Measurements from ENCODE around the gene MEGF8.

DNA sequence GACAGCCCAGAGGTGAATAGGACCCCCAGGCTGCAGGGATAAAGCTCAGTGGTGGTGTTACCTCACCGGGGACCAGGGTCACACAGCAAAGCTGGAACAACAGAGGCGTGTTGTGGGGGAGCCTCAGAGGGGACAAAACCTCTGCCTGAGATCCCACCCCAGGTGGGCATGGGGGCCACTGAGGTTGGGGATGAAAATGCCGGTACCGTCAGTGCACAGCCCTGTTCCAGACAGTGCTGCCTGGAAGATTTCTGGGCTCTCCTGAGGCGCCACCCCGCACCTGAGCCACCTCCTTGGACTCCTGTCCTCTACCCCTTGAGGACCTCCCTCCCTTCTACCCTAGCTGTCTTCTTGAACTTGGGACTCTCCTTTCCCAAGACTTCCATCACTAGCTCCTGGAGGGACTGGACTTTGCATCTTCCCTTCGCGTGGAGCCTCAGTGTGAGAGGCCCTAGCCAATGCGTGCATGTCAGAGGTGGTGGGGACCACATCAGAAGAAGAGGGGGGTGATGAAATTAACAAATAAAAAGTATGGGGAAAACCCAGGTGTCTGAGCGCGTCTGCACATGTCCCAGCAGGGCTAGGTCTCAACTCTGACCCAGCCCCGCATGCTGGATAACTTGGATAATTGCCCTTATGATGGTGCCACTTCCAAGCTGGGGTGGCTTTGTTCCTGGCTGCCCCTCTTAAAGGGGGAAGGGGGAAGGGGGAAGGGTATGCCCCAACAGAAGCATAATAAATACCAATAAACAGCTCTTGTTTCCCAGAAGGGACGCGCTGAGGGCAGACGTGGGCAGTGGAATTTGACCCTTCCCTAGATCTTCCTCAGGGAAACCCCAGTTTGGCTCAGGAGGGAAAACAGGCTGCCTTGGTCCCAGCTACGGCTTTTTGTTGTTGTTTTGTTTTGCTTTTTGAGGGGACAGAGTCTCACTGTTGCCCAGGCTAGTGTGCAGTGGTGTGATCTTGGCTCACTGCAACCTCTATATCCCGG, 53.1 kb downstream of the MEGF8 start:
- TF ChIP-seq, protein P1, sequence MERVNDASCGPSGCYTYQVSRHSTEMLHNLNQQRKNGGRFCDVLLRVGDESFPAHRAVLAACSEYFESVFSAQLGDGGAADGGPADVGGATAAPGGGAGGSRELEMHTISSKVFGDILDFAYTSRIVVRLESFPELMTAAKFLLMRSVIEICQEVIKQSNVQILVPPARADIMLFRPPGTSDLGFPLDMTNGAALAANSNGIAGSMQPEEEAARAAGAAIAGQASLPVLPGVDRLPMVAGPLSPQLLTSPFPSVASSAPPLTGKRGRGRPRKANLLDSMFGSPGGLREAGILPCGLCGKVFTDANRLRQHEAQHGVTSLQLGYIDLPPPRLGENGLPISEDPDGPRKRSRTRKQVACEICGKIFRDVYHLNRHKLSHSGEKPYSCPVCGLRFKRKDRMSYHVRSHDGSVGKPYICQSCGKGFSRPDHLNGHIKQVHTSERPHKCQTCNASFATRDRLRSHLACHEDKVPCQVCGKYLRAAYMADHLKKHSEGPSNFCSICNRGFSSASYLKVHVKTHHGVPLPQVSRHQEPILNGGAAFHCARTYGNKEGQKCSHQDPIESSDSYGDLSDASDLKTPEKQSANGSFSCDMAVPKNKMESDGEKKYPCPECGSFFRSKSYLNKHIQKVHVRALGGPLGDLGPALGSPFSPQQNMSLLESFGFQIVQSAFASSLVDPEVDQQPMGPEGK (CRISPR knock-in tag; IDR thresholded peaks at IDR 0.05; ENCODE audit: borderline replicate concordance) = no peak
- TF ChIP-seq CSRNP3 (CRISPR knock-in tag; IDR thresholded peaks at IDR 0.05) = no peak
- TF ChIP-seq ESRRG (CRISPR knock-in tag; IDR thresholded peaks at IDR 0.05) = no peak
- TF ChIP-seq TSHZ2 (CRISPR knock-in tag; IDR thresholded peaks at IDR 0.05) = no peak
- no peak for TF ChIP-seq TOX (CRISPR knock-in tag; IDR thresholded peaks at IDR 0.05; ENCODE audit: borderline replicate concordance)
- TF ChIP-seq ISL1 (CRISPR knock-in tag; IDR thresholded peaks at IDR 0.05) = no peak
- TF ChIP-seq, protein P2, sequence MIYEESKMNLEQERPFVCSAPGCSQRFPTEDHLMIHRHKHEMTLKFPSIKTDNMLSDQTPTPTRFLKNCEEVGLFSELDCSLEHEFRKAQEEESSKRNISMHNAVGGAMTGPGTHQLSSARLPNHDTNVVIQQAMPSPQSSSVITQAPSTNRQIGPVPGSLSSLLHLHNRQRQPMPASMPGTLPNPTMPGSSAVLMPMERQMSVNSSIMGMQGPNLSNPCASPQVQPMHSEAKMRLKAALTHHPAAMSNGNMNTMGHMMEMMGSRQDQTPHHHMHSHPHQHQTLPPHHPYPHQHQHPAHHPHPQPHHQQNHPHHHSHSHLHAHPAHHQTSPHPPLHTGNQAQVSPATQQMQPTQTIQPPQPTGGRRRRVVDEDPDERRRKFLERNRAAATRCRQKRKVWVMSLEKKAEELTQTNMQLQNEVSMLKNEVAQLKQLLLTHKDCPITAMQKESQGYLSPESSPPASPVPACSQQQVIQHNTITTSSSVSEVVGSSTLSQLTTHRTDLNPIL (CRISPR knock-in tag; IDR thresholded peaks at IDR 0.05; ENCODE audit: low read depth) = no peak
- TF ChIP-seq ZFP3 (CRISPR knock-in tag; IDR thresholded peaks at IDR 0.05) = no peak
- no peak for TF ChIP-seq TCF4 (CRISPR knock-in tag; IDR thresholded peaks at IDR 0.05; ENCODE audit: borderline replicate concordance)
- no peak for TF ChIP-seq RARB (CRISPR knock-in tag; IDR thresholded peaks at IDR 0.05)
- TF ChIP-seq ZFP30 (CRISPR knock-in tag; IDR thresholded peaks at IDR 0.05) = no peak
- no peak for TF ChIP-seq POU6F1 (CRISPR knock-in tag; IDR thresholded peaks at IDR 0.05; ENCODE audit: borderline replicate concordance, low read depth)

Measured in SK-N-SH treated with all-trans-retinoic acid at 6 μM for 48 hours (cell line).